ENCODE data around the gene SH2D3C. TPM values are rescaled to one million over a fixed set of nuclear protein-coding genes. Genes with fewer than 3 reads are reported as not detected.

The SH2D3C gene
- total RNA-seq, 1 donor from 2014 or later = 2.0 TPM

DNA sequence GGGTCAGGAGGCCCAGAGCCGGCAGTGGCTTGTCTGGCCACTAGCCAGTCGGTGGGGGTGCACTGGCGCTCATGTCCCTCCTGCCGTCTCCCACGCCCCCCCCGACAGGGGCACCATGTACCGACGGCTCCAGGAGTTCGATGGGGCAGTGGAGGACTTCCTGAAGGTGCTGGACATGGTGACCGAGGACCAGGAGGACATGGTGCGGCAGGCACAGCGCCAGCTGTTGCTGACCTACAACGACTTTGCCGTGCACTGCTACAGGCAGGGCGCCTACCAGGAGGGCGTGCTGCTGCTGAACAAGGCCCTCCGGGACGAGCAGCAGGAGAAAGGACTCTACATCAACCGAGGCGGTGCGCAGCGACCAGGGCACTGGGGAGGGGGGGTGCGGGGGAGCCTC, 54.5 kb downstream of the SH2D3C start:
- no peak overlapping the region for H3K4me3 Mint-ChIP-seq (ENCODE audit: low read depth)

DNA sequence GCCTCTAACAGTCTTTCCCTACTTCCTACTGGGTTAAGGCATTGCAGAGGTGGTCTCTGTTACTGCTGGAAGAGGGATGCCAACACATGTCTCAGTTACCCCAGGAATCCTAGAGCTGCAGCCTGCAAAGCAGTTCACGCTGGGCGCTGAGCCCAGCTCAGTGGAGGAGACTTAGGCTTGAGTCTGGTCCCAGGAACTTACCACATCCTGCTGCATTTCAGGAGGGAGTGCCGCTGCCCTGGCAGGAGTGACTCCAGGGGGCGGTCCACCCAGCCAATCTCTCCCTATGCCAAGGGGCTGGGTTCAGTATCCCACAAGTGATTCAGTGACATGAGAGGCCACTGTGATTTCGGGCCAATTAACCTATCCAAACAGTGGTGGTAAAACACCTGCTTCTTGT, 55.0 kb downstream of the SH2D3C start:
- H3K36me3 Mint-ChIP-seq (ENCODE audit: insufficient read depth) = no peaks in the 10 kb centered on the region
- H3K4me3 Mint-ChIP-seq (ENCODE audit: low read depth) = no peak overlapping the region
- H3K27ac Mint-ChIP-seq = no peak overlapping the region
- no peak for DNase-seq (ENCODE audit: low spot score, unreplicated experiment)
- H3K4me1 Mint-ChIP-seq (ENCODE audit: low read depth) = no peaks in the 10 kb centered on the region
- TF ChIP-seq, protein P1, sequence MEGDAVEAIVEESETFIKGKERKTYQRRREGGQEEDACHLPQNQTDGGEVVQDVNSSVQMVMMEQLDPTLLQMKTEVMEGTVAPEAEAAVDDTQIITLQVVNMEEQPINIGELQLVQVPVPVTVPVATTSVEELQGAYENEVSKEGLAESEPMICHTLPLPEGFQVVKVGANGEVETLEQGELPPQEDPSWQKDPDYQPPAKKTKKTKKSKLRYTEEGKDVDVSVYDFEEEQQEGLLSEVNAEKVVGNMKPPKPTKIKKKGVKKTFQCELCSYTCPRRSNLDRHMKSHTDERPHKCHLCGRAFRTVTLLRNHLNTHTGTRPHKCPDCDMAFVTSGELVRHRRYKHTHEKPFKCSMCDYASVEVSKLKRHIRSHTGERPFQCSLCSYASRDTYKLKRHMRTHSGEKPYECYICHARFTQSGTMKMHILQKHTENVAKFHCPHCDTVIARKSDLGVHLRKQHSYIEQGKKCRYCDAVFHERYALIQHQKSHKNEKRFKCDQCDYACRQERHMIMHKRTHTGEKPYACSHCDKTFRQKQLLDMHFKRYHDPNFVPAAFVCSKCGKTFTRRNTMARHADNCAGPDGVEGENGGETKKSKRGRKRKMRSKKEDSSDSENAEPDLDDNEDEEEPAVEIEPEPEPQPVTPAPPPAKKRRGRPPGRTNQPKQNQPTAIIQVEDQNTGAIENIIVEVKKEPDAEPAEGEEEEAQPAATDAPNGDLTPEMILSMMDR (IDR thresholded peaks at IDR 0.05; ENCODE audit: unreplicated experiment) = no peak
- H3K27me3 Mint-ChIP-seq = peaks cover 4% of the 10 kb centered on the region
- no peaks in the 10 kb centered on the region for H3K9me3 Mint-ChIP-seq (ENCODE audit: low read depth)

More for the DNA sequence above, 54.5 kb downstream of the SH2D3C start:
- Mint-ChIP-seq H3K27me3 (peaks cover 4% of the 10 kb centered on the region), H3K4me1 (ENCODE audit: low read depth) (no peaks in the 10 kb centered on the region), H3K36me3 (ENCODE audit: insufficient read depth) (no peaks in the 10 kb centered on the region), H3K9me3 (ENCODE audit: low read depth) (no peaks in the 10 kb centered on the region), H3K27ac (no peak overlapping the region)
- DNase-seq (ENCODE audit: low spot score, unreplicated experiment) = no peak
- TF ChIP-seq, protein P1 (IDR thresholded peaks at IDR 0.05; ENCODE audit: unreplicated experiment) = no peak

DNA sequence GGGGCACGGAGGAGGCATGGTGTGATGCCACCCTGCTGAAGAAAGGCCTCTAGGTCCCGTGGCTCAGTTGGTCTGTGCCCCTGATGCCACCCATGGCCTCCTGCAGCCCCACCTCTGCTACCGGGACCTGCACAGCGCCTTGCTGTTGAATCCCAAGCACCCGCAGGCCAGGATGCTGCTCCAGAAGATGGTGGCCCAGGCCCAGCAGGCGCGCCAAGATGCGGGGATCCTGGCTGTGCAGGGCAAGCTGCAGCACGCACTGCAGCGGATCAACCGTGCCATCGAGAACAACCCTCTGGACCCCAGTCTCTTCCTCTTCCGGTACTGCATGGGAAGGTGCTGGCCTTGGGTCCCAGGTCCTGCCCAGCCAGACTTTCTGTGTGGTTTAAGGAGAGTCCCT, 55.5 kb downstream of the SH2D3C start:
- TF ChIP-seq, protein P1 (IDR thresholded peaks at IDR 0.05; ENCODE audit: unreplicated experiment) = no peak
- H3K27ac Mint-ChIP-seq = no peak overlapping the region
- DNase-seq (ENCODE audit: low spot score, unreplicated experiment) = no peak
- no peaks in the 10 kb centered on the region for H3K36me3 Mint-ChIP-seq (ENCODE audit: insufficient read depth)
- H3K27me3 Mint-ChIP-seq = peaks cover 4% of the 10 kb centered on the region
- H3K4me1 Mint-ChIP-seq (ENCODE audit: low read depth) = no peaks in the 10 kb centered on the region
- no peak overlapping the region for H3K4me3 Mint-ChIP-seq (ENCODE audit: low read depth)
- H3K9me3 Mint-ChIP-seq (ENCODE audit: low read depth) = no peaks in the 10 kb centered on the region

DNA sequence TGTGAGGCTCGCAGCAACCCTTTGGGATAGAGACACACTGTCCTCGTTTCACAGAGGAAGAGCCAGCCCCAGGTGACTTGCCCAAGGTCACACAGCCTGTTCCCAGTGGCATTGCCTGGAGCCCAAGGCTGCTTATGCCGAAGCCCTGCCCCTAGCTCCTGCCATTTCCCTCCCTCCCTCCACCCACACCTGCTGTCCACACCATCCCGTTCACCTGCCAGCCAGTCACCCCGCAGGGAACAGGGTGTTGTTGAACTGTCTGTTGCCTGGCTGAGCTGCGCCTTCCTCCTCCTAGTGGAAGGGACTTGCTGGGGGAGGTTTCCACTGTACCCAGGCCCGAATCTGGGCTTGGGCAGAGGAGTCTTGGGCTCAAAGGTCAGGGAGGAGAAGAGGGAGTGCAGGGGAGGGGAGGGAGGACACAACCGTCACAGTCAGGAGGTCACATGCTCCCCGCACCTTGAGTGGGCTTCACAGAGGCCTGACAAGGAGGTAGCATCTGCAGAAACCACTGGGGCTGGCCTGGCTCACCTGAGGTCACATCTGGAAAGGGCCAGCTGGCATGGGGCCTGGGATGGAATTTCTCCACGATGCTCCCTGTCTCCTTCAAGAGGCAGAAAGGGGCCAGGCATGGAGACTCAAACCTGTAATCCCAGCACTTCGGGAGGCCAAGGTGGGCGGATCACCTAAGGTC, 56.3 kb downstream of the SH2D3C start:
- Mint-ChIP-seq H3K36me3 (ENCODE audit: insufficient read depth) (no peaks in the 10 kb centered on the region), H3K4me1 (ENCODE audit: low read depth) (no peaks in the 10 kb centered on the region), H3K4me3 (ENCODE audit: low read depth) (no peak overlapping the region), H3K9me3 (ENCODE audit: low read depth) (no peaks in the 10 kb centered on the region), H3K27me3 (peaks cover 4% of the 10 kb centered on the region), H3K27ac (no peak overlapping the region)
- no peak for DNase-seq (ENCODE audit: low spot score, unreplicated experiment)
- TF ChIP-seq, protein P1 (IDR thresholded peaks at IDR 0.05; ENCODE audit: unreplicated experiment) = no peak

DNA sequence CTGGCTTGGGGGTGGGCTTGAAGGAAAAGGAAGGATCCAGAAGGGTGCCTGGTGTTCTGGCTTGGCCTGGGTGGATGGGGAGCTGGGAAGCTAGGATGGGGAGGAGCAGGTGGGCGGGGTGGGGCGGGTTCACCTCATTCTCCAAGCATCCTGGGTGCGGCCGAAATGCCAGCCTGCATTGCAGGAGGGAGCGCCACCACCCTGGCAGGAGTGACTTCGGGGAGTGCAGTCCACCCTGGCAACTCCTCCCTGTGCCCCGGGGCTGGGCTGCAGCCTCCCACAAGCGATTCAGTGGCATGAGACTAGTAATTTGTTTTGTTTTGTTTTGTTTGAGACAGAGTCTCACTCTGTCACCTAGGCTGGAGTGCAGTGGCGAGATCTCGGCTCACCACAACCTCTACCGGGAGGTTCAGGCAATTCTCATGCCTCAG, 57.1 kb downstream of the SH2D3C start:
- DNase-seq (ENCODE audit: low spot score, unreplicated experiment) = no peak
- H3K4me3 Mint-ChIP-seq (ENCODE audit: low read depth) = no peak overlapping the region
- TF ChIP-seq, protein P1 (IDR thresholded peaks at IDR 0.05; ENCODE audit: unreplicated experiment) = no peak
- H3K36me3 Mint-ChIP-seq (ENCODE audit: insufficient read depth) = no peaks in the 10 kb centered on the region
- no peaks in the 10 kb centered on the region for H3K4me1 Mint-ChIP-seq (ENCODE audit: low read depth)
- H3K27me3 Mint-ChIP-seq = peaks cover 4% of the 10 kb centered on the region
- H3K9me3 Mint-ChIP-seq (ENCODE audit: low read depth) = no peaks in the 10 kb centered on the region
- no peak overlapping the region for H3K27ac Mint-ChIP-seq
